RCC 7860 (cell line): ENCODE results near the gene ANO2.

Experiments
- DNase-seq: peaks from one replicate; pipeline ENCODE4 v3.0.0-alpha.2; 2015; ENCODE audit warnings: low spot score
- FAIRE-seq: peaks from 2 replicates; lab custom pipeline; 2012; peaks lifted over from hg19 to GRCh38; lab: Jason Lieb, UNC

The ANO2 gene

GRCh38 chr12:5523396-5524115 is 421.5 kb downstream of the ANO2 start:
- FAIRE-seq (no peak), DNase-seq (no peak)

- FAIRE-seq: no peak
- no peak for DNase-seq
These were observed 422.4 kb downstream of the ANO2 start for GRCh38 chr12:5522432-5523335.

GRCh38 chr12:5521456-5522325 is 423.4 kb downstream of the ANO2 start:
- FAIRE-seq (no peak), DNase-seq (no peak)

DNA sequence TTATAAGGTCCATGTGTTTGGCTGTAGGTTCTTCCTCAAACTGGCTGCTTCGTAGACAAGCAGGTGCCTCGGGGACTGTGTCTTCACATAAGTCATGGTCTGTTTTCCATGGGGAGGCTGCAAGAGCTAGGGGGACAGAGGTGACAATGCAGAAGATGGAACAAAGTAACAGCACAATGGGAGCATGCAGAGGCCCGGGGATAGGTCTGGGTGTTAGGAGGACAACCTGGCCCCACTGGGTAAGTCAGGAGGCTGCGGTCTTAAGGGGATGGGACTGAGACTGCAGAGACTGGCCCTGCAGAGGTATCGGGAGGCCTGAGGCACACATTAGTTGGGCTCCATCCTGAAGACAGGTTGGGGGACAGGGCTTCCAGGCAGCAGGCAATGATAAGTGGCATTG is 424.2 kb downstream of the ANO2 start:
- no peak for DNase-seq

DNA sequence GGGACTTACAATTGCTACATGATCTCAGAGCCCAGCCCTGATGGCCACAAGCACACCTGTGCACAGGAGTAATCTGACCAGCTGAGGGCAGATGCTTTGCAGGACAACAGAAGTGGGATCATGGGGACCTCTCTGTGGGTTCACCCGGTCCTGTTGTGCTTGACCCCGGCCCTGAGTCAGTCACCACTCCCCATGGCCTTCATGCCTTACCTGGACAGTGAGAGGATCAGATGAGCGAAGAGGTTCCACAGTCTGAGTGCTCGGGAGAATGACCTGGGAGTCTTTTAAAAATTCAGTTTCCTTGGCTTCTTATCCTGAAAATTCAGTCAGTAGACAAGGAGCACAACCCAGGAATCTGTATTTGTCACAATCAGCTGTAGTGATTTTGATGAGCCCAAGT is 425.0 kb downstream of the ANO2 start:
- FAIRE-seq: no peak

More for the DNA sequence above, 424.2 kb downstream of the ANO2 start:
- no peak for FAIRE-seq

DNA sequence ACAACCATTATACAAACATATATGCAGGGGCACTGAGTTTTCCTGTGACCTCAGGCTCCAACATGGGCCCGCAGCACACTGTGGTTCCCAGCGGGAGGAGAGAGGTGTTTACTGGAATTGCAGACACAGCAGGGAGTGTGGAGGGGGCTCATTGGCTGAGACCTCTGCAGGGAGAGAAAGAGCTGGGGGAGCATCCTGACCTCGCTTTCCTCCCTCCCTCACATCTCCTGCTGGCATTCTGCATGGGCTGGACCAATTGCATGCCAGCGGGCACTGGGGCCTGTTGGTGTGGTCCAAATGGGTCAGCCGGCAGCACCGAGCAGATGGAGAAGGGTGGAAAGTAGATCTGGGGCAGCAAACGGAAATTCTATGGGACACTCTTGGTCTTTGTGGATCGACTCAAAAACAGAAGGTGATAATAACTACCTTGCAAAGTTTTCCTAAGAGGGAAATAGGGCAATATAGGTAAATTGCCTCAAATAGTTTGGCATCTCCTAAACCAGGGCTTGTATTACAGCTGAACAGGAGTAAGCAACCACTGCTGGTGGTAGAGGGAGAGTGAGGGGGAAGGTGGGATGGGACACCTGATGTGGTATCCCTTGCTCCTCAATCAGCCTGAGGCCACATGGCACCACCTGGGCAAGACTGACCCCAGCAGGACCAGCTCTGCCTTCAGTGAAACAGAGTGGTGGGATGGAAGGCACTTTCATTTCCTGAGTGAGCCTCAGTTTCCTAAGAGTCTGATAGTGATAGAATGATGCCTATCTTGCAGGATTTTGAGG is 426.3 kb downstream of the ANO2 start:
- no peak for DNase-seq
- FAIRE-seq: no peak

More for the DNA sequence above, 425.0 kb downstream of the ANO2 start:
- no peak for DNase-seq

- FAIRE-seq (no peak), DNase-seq (no peak)
These were observed 428.5 kb downstream of the ANO2 start for GRCh38 chr12:5516371-5517241.

GRCh38 chr12:5515458-5515857 is 429.6 kb downstream of the ANO2 start:
- no peak for DNase-seq
- FAIRE-seq: no peak

DNA sequence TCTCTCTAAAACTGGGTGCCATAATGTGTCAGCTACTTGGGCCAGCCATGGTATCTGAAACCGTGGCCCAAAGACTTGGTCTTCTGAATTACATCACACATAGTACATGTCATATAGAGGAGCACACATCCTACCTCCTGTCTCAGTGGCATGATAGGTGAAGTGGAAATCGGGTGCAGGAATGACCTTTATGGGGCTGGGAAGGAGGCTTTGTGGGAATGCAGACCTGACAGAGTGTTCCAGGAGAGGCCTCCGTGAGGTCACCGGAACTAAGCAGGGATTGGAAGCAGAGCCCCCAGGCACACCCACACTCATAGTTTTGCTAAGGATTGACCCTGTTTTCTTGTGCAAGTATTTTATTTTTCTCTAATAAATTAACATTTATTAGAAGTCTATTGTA is 430.5 kb downstream of the ANO2 start:
- DNase-seq (no peak), FAIRE-seq (no peak)

DNA sequence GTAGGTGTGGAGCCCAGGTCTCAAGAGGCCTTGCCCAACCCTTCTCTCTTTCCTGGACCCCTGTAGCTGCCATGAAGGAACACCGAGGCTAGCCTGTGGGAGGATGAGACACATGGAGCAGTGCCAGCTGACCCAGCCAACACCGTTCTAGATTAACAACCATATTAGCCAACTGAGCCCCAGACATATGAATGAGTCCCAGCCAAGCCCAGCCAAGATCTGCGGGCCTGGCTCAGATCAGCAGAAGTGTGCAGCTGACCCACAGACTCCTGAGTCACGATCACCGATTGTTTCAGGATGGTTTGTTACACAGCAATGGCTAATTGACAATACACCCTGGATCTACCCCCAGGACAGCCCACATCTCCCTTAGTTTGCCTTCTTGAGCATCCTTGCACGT is 431.0 kb downstream of the ANO2 start:
- no peak for FAIRE-seq
- DNase-seq: no peak

DNA sequence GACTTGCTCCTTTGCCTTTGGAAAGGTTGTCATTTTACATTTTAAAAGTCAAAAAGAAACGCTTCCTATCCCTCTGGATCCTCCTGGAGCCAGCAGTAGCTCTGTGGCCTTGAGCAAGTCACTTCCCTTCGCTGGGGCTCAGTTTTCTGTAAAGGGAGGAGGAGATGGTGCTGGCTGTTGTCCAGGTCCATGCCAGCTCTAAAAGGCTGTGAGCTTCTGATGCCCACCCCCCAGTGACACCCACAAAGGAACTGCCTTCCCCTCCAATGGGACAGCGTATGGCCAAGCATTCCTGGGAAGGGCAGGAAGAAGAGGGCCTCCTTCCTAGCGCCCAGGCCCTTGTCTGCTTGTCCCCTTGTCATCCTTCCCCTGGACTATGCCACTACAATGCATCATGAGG is 431.7 kb downstream of the ANO2 start:
- FAIRE-seq: no peak
- DNase-seq: no peak
